ENCODE results near the gene PCDH1. TPM values are rescaled to one million over a fixed set of nuclear protein-coding genes. Genes with fewer than 3 reads are reported as not detected.

The PCDH1 gene
- total and polyA plus RNA-seq, 2 of the 13 experiments (the other 11 are each of a cell fraction or from before 2014, with no cell fraction given): 0.11 to 0.83 TPM

GRCh38 chr5:141849415-141850243, 28.6 kb downstream of the PCDH1 start (continued):
- no peak for TF ChIP-seq PRDM15 (CRISPR knock-in tag; IDR thresholded peaks at IDR 0.05)
- no peak for TF ChIP-seq TEAD2 (CRISPR knock-in tag; IDR thresholded peaks at IDR 0.05)
- TF ChIP-seq PBX3 (CRISPR knock-in tag; IDR thresholded peaks at IDR 0.05; ENCODE audit: borderline replicate concordance): no peak
- no peak for TF ChIP-seq ARHGAP35 (CRISPR knock-in tag; IDR thresholded peaks at IDR 0.05; ENCODE audit: borderline replicate concordance)
- TF ChIP-seq HNRNPLL (IDR thresholded peaks at IDR 0.05; ENCODE audit: low read depth, low read length, poor library complexity, severe bottlenecking): no peak
- no peak for TF ChIP-seq ZNF619 (CRISPR knock-in tag; IDR thresholded peaks at IDR 0.05)
- TF ChIP-seq ZNF777 (CRISPR knock-in tag; IDR thresholded peaks at IDR 0.05): peak; percentile 32; the same call in 1 of the 2 replicates
- TF ChIP-seq MXD4 (CRISPR knock-in tag; IDR thresholded peaks at IDR 0.05): no peak
- TF ChIP-seq ZNF703 (CRISPR knock-in tag; IDR thresholded peaks at IDR 0.05; ENCODE audit: borderline replicate concordance): 0 out of 2 replicates have a peak, but pooled peaks have one; percentile 26
- TF ChIP-seq HOXA3 (CRISPR knock-in tag; IDR thresholded peaks at IDR 0.05): no peak; the same call in 1 of the 2 replicates
- peak; percentile 66 for TF ChIP-seq POLR2G (IDR thresholded peaks at IDR 0.05; ENCODE audit: low read depth, low read length)
- no peak for TF ChIP-seq ZNF530 (CRISPR knock-in tag; IDR thresholded peaks at IDR 0.05; ENCODE audit: low read depth)
- TF ChIP-seq ZNF33A (CRISPR knock-in tag; IDR thresholded peaks at IDR 0.05; ENCODE audit: borderline replicate concordance): no peak
- no peak for TF ChIP-seq ZNF121 (CRISPR knock-in tag; IDR thresholded peaks at IDR 0.05)
- TF ChIP-seq CBX1 (IDR thresholded peaks at IDR 0.05; ENCODE audit: low read depth): no peak
- TF ChIP-seq ISL2 (CRISPR knock-in tag; IDR thresholded peaks at IDR 0.05): no peak
- 0 out of 2 replicates have a peak, but pooled peaks have one; percentile 3 for TF ChIP-seq NR2C2 (CRISPR knock-in tag; IDR thresholded peaks at IDR 0.05; ENCODE audit: borderline replicate concordance)
- no peak for TF ChIP-seq HNRNPH1 (optimal IDR thresholded peaks at IDR 0.05; ENCODE audit: low read depth, low read length)
- no peak for TF ChIP-seq LCORL (IDR thresholded peaks at IDR 0.05)
- TF ChIP-seq LCORL (CRISPR knock-in tag; IDR thresholded peaks at IDR 0.05): peak; percentile 28; the same call in 1 of the 2 replicates
- TF ChIP-seq AHR (CRISPR knock-in tag; IDR thresholded peaks at IDR 0.05): 0 out of 2 replicates have a peak, but pooled peaks have one; percentile 27
- peak; percentile 19 for TF ChIP-seq YY1 (IDR thresholded peaks at IDR 0.05; ENCODE audit: insufficient read depth, insufficient replicate concordance, low read depth, low read length)
